Transverse colon (tissue), 4 donors: Measurements from ENCODE around the gene FAM118A.
"Not testable (repeated sequence)": the region's sequence is repeated elsewhere in the genome, so short reads cannot be mapped to it uniquely, and the experiment has no call there.

ENCODE experiments used
- CTCF ChIP-seq, 5 experiments: fragments of 200-600 bp in 3 of 5; fragments of 450-650 bp in 2 of 5; sonication (generic) in 3 of 5; IDR thresholded peaks; 1 replicate in 2 of 5; 2 replicates in 3 of 5; pipeline ENCODE4 v1.5.1; 2016 to 2017; ENCODE audit warnings: antibody characterized with exemption in 5 of 5, inconsistent platforms in 3 of 5, mild to moderate bottlenecking in 2 of 5, moderate library complexity in 1 of 5
- POLR2A ChIP-seq: fragments of 450-650 bp; IDR thresholded peaks from one replicate; pipeline ENCODE4 v1.6.1; 2016; ENCODE audit warnings: antibody characterized with exemption, mild to moderate bottlenecking, moderate library complexity
- POLR2AphosphoS5 ChIP-seq, 3 donors: sonication (generic); formaldehyde crosslinking; IDR thresholded peaks; one replicate each; pipeline ENCODE4 v1.6.1; 2016; ENCODE audit warnings: antibody characterized with exemption in 3 of 3

DNA sequence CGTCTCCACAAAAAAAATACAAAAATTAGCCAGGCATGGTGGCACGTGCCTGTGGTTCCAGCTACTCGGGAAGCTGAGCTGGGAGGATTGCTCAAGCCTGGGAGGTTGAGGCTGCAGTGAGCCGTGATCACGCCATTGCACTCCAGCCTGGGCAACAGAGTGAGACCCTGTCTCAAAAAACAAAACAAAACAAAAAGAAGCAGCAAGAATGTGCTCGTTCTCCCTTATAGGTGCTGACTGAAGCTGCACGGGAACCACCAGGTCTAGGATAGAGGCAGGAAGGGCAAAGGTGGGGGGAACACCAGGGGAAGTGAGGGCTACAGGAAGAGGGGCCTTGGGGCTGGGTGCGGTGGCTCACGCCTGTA lies 49.4 kb upstream of the FAM118A start:
- not testable (repeated sequence) for TF ChIP-seq CTCF (IDR thresholded peaks at IDR 0.05); POLR2A; POLR2AphosphoS5 (IDR thresholded peaks at IDR 0.05)
